Liver (tissue), 3 donors: ENCODE measurements around the gene ECPAS.

Experiments
- FOXA1 ChIP-seq: IDR thresholded peaks from 2 replicates; pipeline ENCODE4 v1.6.1; 2016; ENCODE audit warnings: antibody characterized with exemption
- FOXA2 ChIP-seq: IDR thresholded peaks from 2 replicates; pipeline ENCODE4 v1.6.1; 2016; ENCODE audit warnings: antibody characterized with exemption
- GABPA ChIP-seq, 2 donors: IDR thresholded peaks in 1 of 2; conservative IDR thresholded peaks in 1 of 2; 2 replicates each; pipeline ENCODE4 v1.6.1; 2016; ENCODE audit warnings: antibody characterized with exemption in 2 of 2, mild to moderate bottlenecking in 1 of 2, moderate library complexity in 1 of 2
- JUND ChIP-seq, 2 donors: IDR thresholded peaks; 2 replicates each; pipeline ENCODE4 v1.6.1; 2016; ENCODE audit warnings: antibody characterized with exemption in 2 of 2
- SP1 ChIP-seq: IDR thresholded peaks from 2 replicates; pipeline ENCODE4 v1.6.1; 2018; ENCODE audit warnings: antibody characterized with exemption, mild to moderate bottlenecking
- TF ChIP-seq, protein P1 (sequence below): fragments of 150-350 bp; IDR thresholded peaks from 2 replicates; pipeline ENCODE4 v1.5.1; 2017; ENCODE audit warnings: improper control_type of control experiment, low read depth, low read length; ENCODE audit not compliant: missing input control
- TF ChIP-seq, protein P2 (sequence below): IDR thresholded peaks from 2 replicates; pipeline ENCODE4 v1.6.1; 2016; ENCODE audit warnings: antibody characterized with exemption, mild to moderate bottlenecking
- TF ChIP-seq, protein P3 (sequence below): IDR thresholded peaks from 2 replicates; pipeline ENCODE4 v1.6.1; 2016; ENCODE audit warnings: antibody characterized with exemption
- TF ChIP-seq, protein P4 (sequence below): IDR thresholded peaks from 2 replicates; pipeline ENCODE4 v1.6.1; 2016; ENCODE audit warnings: antibody characterized with exemption
- donor health status: healthy.
- donor health status: healthy.

DNA sequence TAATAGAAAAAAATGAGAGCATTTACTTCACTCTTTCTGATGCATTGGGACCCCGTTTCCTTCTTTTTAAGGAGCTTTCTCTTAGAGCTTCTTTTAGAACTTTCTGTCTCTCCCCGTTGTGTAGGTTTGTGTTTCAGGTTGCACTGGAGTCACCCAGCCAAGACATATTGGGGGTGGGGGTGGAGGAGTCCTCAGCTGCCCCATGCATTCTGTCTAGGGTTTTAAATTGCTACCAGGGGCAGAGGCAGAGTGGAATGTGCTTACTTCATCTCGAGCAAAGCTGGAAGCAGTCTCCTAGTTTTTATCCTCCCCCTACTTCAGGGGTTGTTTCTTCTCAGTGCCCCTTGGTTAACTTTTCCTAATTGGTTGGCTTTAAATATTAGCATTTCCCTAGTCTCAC lies 163.6 kb downstream of the ECPAS start:
- TF ChIP-seq, protein P1, sequence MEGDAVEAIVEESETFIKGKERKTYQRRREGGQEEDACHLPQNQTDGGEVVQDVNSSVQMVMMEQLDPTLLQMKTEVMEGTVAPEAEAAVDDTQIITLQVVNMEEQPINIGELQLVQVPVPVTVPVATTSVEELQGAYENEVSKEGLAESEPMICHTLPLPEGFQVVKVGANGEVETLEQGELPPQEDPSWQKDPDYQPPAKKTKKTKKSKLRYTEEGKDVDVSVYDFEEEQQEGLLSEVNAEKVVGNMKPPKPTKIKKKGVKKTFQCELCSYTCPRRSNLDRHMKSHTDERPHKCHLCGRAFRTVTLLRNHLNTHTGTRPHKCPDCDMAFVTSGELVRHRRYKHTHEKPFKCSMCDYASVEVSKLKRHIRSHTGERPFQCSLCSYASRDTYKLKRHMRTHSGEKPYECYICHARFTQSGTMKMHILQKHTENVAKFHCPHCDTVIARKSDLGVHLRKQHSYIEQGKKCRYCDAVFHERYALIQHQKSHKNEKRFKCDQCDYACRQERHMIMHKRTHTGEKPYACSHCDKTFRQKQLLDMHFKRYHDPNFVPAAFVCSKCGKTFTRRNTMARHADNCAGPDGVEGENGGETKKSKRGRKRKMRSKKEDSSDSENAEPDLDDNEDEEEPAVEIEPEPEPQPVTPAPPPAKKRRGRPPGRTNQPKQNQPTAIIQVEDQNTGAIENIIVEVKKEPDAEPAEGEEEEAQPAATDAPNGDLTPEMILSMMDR, result no peak
- TF ChIP-seq JUND (IDR thresholded peaks at IDR 0.05) (no peak), GABPA (IDR thresholded peaks at IDR 0.05 in 1 of 2, conservative IDR thresholded peaks at IDR 0.05 in 1 of 2) (no peak), FOXA2 (no peak), SP1 (no peak), FOXA1 (no peak)
- TF ChIP-seq, protein P2, sequence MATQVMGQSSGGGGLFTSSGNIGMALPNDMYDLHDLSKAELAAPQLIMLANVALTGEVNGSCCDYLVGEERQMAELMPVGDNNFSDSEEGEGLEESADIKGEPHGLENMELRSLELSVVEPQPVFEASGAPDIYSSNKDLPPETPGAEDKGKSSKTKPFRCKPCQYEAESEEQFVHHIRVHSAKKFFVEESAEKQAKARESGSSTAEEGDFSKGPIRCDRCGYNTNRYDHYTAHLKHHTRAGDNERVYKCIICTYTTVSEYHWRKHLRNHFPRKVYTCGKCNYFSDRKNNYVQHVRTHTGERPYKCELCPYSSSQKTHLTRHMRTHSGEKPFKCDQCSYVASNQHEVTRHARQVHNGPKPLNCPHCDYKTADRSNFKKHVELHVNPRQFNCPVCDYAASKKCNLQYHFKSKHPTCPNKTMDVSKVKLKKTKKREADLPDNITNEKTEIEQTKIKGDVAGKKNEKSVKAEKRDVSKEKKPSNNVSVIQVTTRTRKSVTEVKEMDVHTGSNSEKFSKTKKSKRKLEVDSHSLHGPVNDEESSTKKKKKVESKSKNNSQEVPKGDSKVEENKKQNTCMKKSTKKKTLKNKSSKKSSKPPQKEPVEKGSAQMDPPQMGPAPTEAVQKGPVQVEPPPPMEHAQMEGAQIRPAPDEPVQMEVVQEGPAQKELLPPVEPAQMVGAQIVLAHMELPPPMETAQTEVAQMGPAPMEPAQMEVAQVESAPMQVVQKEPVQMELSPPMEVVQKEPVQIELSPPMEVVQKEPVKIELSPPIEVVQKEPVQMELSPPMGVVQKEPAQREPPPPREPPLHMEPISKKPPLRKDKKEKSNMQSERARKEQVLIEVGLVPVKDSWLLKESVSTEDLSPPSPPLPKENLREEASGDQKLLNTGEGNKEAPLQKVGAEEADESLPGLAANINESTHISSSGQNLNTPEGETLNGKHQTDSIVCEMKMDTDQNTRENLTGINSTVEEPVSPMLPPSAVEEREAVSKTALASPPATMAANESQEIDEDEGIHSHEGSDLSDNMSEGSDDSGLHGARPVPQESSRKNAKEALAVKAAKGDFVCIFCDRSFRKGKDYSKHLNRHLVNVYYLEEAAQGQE, result no peak
- TF ChIP-seq, protein P3, sequence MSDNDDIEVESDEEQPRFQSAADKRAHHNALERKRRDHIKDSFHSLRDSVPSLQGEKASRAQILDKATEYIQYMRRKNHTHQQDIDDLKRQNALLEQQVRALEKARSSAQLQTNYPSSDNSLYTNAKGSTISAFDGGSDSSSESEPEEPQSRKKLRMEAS, result no peak
- TF ChIP-seq, protein P4, sequence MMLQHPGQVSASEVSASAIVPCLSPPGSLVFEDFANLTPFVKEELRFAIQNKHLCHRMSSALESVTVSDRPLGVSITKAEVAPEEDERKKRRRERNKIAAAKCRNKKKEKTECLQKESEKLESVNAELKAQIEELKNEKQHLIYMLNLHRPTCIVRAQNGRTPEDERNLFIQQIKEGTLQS, result no peak
